Smooth muscle cell (in vitro differentiated cells): ENCODE measurements around the gene PBRM1. TPM values are rescaled to one million over a fixed set of nuclear protein-coding genes. Genes with fewer than 3 reads are reported as not detected.
"Not testable (repeated sequence)": the region's sequence is repeated elsewhere in the genome, so short reads cannot be mapped to it uniquely, and the experiment has no call there.

Experiments
- DNase-seq: peaks from one replicate; lab custom pipeline; 2025; ENCODE audit not compliant: unreplicated experiment; lab: John Stamatoyannopoulos, UW
- H2AFZ ChIP-seq: fragments of 200-600 bp; sonication (generic); 2 replicates; pipeline ENCODE4 v1.6.0; 2016; ENCODE audit warnings: antibody characterized with exemption, low read depth, mild to moderate bottlenecking
- H3F3A ChIP-seq: fragments of 200-600 bp; sonication (generic); 2 replicates; pipeline ENCODE4 v1.6.0; 2017; ENCODE audit warnings: antibody characterized with exemption, low read depth
- H3K27ac ChIP-seq: fragments of 200-600 bp; sonication (generic); 2 replicates; pipeline ENCODE4 v1.5.1; 2016; ENCODE audit warnings: low read depth, mild to moderate bottlenecking
- H3K27me3 ChIP-seq: fragments of 200-600 bp; sonication (generic); 2 replicates; pipeline ENCODE4 v1.6.1; 2016; ENCODE audit warnings: low read depth, mild to moderate bottlenecking
- H3K36me3 ChIP-seq: fragments of 200-600 bp; sonication (generic); 2 replicates; pipeline ENCODE4 v1.5.1; 2016; ENCODE audit warnings: low read depth
- H3K4me1 ChIP-seq: fragments of 200-600 bp; sonication (generic); 2 replicates; pipeline ENCODE4 v1.5.1; 2016; ENCODE audit warnings: low read depth
- H3K4me2 ChIP-seq: fragments of 200-600 bp; sonication (generic); 2 replicates; pipeline ENCODE4 v1.6.0; 2016; ENCODE audit warnings: mild to moderate bottlenecking
- H3K4me3 ChIP-seq: fragments of 200-600 bp; sonication (generic); 2 replicates; pipeline ENCODE4 v1.5.1; 2016; ENCODE audit warnings: mild to moderate bottlenecking
- H3K79me2 ChIP-seq: fragments of 200-600 bp; sonication (generic); 2 replicates; pipeline ENCODE4 v1.6.0; 2016; ENCODE audit warnings: low read depth, mild to moderate bottlenecking
- H3K9ac ChIP-seq: fragments of 200-600 bp; sonication (generic); 2 replicates; pipeline ENCODE4 v1.6.0; 2016; ENCODE audit warnings: low read depth
- H3K9me3 ChIP-seq: fragments of 200-600 bp; sonication (generic); replicated peaks from 2 replicates; pipeline ENCODE4 v1.5.1; 2016; ENCODE audit warnings: low read depth
- H4K20me1 ChIP-seq: fragments of 200-600 bp; sonication (generic); 2 replicates; pipeline ENCODE4 v1.6.0; 2016; ENCODE audit warnings: low read depth
- WGBS: methylation state at CpG from one replicate; pipeline ENCODE4 v1.1.7; 2016; ENCODE audit warnings: low lambda C conversion rate; 5-methylcytosine and 5-hydroxymethylcytosine counted together
- polyA plus RNA-seq: library from polyadenylated mRNA; unstranded; fragments of >200 nt; fragmentation: Nextera tagmentation; extraction: Ambion mirVana; gene quantifications from 2 replicates; pipeline ENCODE4 v1.2.1, GENCODE V29; 2016
- total RNA-seq: library from RNA; depleted of rRNA; stranded (reverse); fragments of >200 nt; gene quantifications from 2 replicates; pipeline ENCODE4 v1.2.3, GENCODE V29; 2014
- TF ChIP-seq, protein P1 (sequence below): fragments of 200-600 bp; sonication (generic); IDR thresholded peaks from 2 replicates; pipeline ENCODE4 v1.5.1; 2017; ENCODE audit warnings: borderline replicate concordance, mild to moderate bottlenecking, antibody characterized with exemption; ENCODE audit not compliant: insufficient read depth, poor library complexity, severe bottlenecking

PBRM1 gene
- total and polyA plus RNA-seq, 2 experiments from 2014 or later, result 27.6 to 62.8 TPM

DNA sequence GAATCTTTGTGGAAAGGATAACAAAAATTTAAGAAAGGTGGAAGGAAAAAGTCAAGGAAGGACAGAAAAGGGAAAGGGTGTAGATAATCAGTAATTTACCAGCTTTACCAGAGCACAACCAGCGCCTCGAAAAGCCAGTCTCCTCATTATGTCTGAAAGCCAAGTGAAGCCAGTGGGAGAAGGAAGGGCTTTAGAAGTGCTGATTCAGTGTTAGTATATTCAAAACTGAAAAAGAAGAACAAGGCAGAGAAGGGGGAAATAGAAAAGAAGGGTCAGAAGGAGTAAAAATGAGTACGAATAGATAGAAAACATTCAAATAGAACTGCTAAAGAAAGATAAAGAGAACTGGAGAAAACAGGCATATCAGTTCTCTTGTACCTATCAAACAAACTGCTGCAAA is 4.1 kb downstream of the PBRM1 start:
- Histone ChIP-seq H3F3A (no peaks in the 10 kb centered on the region), H3K4me2 (no peak overlapping the region), H4K20me1 (peaks cover 22% of the 10 kb centered on the region), H3K9me3 (no peaks in the 10 kb centered on the region), H3K4me1 (peaks cover 8% of the 10 kb centered on the region), H3K79me2 (peaks cover 78% of the 10 kb centered on the region), H3K27me3 (no peaks in the 10 kb centered on the region), H3K9ac (peak overlapping the region; percentile 2), H2AFZ (no peak overlapping the region), H3K4me3 (no peak overlapping the region), H3K27ac (peak overlapping the region; percentile 37), H3K36me3 (peaks cover 18% of the 10 kb centered on the region)
- 92% methylated on average over 3 of the region's 3 CpGs for WGBS
- TF ChIP-seq, protein P1, sequence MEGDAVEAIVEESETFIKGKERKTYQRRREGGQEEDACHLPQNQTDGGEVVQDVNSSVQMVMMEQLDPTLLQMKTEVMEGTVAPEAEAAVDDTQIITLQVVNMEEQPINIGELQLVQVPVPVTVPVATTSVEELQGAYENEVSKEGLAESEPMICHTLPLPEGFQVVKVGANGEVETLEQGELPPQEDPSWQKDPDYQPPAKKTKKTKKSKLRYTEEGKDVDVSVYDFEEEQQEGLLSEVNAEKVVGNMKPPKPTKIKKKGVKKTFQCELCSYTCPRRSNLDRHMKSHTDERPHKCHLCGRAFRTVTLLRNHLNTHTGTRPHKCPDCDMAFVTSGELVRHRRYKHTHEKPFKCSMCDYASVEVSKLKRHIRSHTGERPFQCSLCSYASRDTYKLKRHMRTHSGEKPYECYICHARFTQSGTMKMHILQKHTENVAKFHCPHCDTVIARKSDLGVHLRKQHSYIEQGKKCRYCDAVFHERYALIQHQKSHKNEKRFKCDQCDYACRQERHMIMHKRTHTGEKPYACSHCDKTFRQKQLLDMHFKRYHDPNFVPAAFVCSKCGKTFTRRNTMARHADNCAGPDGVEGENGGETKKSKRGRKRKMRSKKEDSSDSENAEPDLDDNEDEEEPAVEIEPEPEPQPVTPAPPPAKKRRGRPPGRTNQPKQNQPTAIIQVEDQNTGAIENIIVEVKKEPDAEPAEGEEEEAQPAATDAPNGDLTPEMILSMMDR, result no peak
- DNase-seq, result no peak

DNA sequence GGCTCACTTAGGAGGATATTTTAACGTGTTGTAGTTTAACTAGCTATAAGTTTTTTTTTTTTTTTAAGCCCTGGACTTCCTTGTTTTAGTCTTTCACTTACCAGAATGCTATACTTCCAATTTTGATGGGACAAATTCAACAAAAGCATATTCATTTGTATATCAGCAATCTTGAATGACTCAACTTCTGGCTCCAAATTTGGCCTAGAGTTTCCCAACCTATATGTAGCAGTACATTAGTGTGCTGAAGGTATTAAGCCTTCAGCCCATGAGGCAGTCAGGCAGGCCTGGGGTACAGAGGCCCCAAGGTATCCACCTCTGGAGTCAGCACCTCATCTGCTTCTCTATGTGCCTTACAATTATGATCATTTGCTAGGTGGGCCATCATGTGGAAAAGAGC is 5.9 kb downstream of the PBRM1 start:
- H3K4me1 ChIP-seq, result peaks cover 7% of the 10 kb centered on the region
- DNase-seq, result no peak
- H3F3A ChIP-seq, result no peaks in the 10 kb centered on the region
- no peaks in the 10 kb centered on the region for H3K9me3 ChIP-seq
- WGBS, result 96% methylated on average over 1 of the region's 1 CpG
- TF ChIP-seq, protein P1, result no peak
- no peak overlapping the region for H3K9ac ChIP-seq
- H3K27me3 ChIP-seq, result no peaks in the 10 kb centered on the region
- no peak overlapping the region for H3K4me3 ChIP-seq
- peaks cover 24% of the 10 kb centered on the region for H3K36me3 ChIP-seq
- no peak overlapping the region for H3K4me2 ChIP-seq
- H3K27ac ChIP-seq, result no peak overlapping the region
- H4K20me1 ChIP-seq, result peaks cover 22% of the 10 kb centered on the region
- H2AFZ ChIP-seq, result no peak overlapping the region
- peaks cover 72% of the 10 kb centered on the region for H3K79me2 ChIP-seq

DNA sequence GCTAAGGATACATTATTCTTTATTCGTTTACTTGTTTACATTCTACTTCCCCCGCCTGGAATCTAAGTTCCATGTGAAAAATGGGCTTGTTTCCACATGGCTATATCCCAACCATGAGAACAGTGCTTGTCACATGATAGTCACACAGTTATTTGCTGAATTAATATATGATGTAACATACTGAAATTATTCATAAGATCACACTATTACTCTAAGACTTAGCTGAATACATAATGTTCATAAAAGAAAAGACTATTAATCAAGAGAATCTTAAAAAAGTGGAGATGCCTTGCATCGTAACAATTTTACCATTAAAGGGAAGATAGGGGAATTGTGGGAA is 6.5 kb downstream of the PBRM1 start:
- Histone ChIP-seq H2AFZ (no peak overlapping the region), H3K9ac (no peak overlapping the region), H3K27me3 (no peaks in the 10 kb centered on the region), H3K4me3 (no peak overlapping the region), H3K4me2 (no peak overlapping the region), H3K9me3 (no peaks in the 10 kb centered on the region), H4K20me1 (peaks cover 22% of the 10 kb centered on the region), H3K79me2 (peaks cover 67% of the 10 kb centered on the region), H3K27ac (no peak overlapping the region), H3F3A (no peaks in the 10 kb centered on the region), H3K4me1 (peaks cover under 1% of the 10 kb centered on the region), H3K36me3 (peaks cover 24% of the 10 kb centered on the region)
- 94% methylated on average over 3 of the region's 3 CpGs for WGBS
- TF ChIP-seq, protein P1, result no peak
- DNase-seq, result no peak

DNA sequence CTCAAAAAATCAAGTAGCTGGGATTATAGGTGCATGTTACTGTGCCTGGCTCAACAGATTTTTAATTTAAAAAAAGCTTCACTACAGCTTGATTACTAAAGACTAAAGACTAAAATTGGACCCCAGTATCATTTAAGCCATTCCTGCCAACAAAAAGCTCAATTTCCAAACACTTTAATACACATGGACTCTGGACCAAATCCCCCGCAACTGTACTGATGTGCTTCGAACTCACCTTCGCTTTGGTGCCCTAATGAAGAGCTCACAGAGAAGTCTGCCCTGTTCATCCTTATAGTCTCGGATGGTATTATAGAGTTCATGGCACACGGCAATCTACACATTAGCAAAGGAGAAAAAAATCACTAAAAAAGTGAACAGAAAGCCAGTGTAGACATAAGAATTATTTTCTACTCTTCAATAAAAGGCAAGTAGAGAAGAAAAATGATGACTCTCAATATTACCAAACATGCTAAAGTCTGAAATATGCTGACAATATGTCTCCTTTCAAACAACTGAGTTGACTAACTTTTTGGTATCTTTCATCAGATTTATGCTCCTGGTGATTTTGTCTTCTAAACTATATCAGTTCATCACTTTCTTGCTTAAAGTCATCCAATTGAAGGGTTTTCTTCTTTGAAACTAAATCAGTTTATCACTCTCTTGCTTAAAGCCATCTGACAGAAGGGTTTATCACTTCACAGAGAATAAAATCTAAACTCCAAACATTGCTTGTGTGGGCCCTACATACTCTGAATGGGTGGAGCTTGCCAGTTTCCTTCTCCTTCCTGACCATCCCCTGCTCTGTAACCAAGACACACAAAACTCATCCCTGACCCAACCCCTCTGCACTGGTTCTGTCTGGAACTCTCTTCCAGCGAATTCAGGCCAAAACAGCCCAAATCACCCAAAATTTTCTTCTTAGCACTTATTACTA is 7.2 kb downstream of the PBRM1 start:
- Histone ChIP-seq H3K9me3 (no peaks in the 10 kb centered on the region), H3K79me2 (peaks cover 61% of the 10 kb centered on the region), H3K4me2 (no peak overlapping the region), H3F3A (no peaks in the 10 kb centered on the region), H3K4me1 (no peaks in the 10 kb centered on the region), H3K27me3 (no peaks in the 10 kb centered on the region), H3K36me3 (peaks cover 24% of the 10 kb centered on the region), H3K4me3 (no peak overlapping the region), H3K9ac (no peak overlapping the region), H3K27ac (no peak overlapping the region), H2AFZ (no peak overlapping the region), H4K20me1 (peaks cover 22% of the 10 kb centered on the region)
- WGBS, result 99% methylated on average over 6 of the region's 6 CpGs
- no peak for DNase-seq
- TF ChIP-seq, protein P1, result no peak

DNA sequence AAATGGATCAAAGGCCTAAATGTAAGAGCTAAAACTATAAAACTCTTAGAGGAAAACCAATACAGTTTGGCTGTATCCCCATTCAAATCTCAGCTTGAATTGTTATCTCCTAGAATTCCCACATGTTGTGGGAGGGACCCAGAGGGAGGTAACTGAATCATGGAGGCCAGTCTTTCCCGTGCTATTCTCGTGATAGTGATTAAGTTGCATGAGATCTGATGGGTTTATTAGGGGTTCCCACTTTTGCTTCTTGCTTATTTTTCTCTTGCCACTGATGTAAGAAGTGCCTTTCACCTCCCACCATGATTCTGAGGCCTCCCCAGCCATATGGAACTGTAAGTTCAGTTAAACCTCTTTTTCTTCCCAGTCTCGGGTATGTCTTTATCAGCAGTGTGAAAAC is 9.5 kb downstream of the PBRM1 start:
- H4K20me1 ChIP-seq, H3K9me3 ChIP-seq, DNase-seq, H3K9ac ChIP-seq, H3F3A ChIP-seq, H3K27me3 ChIP-seq, H3K4me2 ChIP-seq, H3K4me3 ChIP-seq, H3K27ac ChIP-seq, H3K4me1 ChIP-seq, H2AFZ ChIP-seq: not testable (repeated sequence)
- WGBS, result 79% methylated on average over 3 of the region's 3 CpGs
- peaks cover 39% of the 10 kb centered on the region for H3K79me2 ChIP-seq
- peaks cover 24% of the 10 kb centered on the region for H3K36me3 ChIP-seq
